Aorta (tissue), 5 donors: Measurements from ENCODE around the gene FARP2. TPM values are rescaled to one million over a fixed set of nuclear protein-coding genes. Genes with fewer than 3 reads are reported as not detected.

Source experiments
- ATAC-seq: fragments of 200-7000 bp; cut with Tn5 transposase; one replicate; pipeline ENCODE4 v1.9.1; 2022; ENCODE audit warnings: moderate library complexity; ENCODE audit not compliant: low FRiP score
- DNase-seq, 2 donors: peaks; one replicate each; pipeline ENCODE4 v3.0.0-alpha.2; 2020
- H3K27ac ChIP-seq, 2 donors: one replicate each; pipeline ENCODE4 v1.5.1; 2013; ENCODE audit warnings: low read length in 2 of 2, mild to moderate bottlenecking in 2 of 2, moderate library complexity in 2 of 2, control low read depth in 1 of 2, inconsistent platforms in 1 of 2, low read depth in 1 of 2
- H3K27me3 ChIP-seq, 2 donors: one replicate each; pipeline ENCODE4 v1.6.1; 2013; ENCODE audit warnings: control low read depth in 1 of 2, low read length in 1 of 2, mild to moderate bottlenecking in 1 of 2, moderate library complexity in 1 of 2; ENCODE audit not compliant: insufficient read depth in 2 of 2, control insufficient read depth in 1 of 2
- H3K36me3 ChIP-seq, 2 donors: one replicate each; pipeline ENCODE4 v1.6.1; 2013; ENCODE audit warnings: control low read depth in 1 of 2, low read length in 1 of 2, mild to moderate bottlenecking in 1 of 2; ENCODE audit not compliant: insufficient read depth in 2 of 2, control insufficient read depth in 1 of 2
- H3K4me1 ChIP-seq, 2 donors: one replicate each; pipeline ENCODE4 v1.6.1; 2013; ENCODE audit warnings: low read length in 2 of 2, control low read depth in 1 of 2, mild to moderate bottlenecking in 1 of 2, moderate library complexity in 1 of 2; ENCODE audit not compliant: insufficient read depth in 2 of 2, control insufficient read depth in 1 of 2
- H3K4me3 ChIP-seq, 2 donors: one replicate each; pipeline ENCODE4 v1.5.1; 2013; ENCODE audit warnings: low read length in 2 of 2, control low read depth in 1 of 2, mild to moderate bottlenecking in 1 of 2
- H3K9me3 ChIP-seq: one replicate; pipeline ENCODE4 v1.6.1; 2013; ENCODE audit warnings: mild to moderate bottlenecking, low read length; ENCODE audit not compliant: control insufficient read depth
- WGBS, 2 donors: extraction: QIAGEN DNeasy Blood & Tissue Kit; methylation state at CpG; one replicate each; pipeline ENCODE4 v1.1.7; 2013; 5-methylcytosine and 5-hydroxymethylcytosine counted together
- intact Hi-C, 2 donors: fragments of 100-400 bp; cut with DNase I; formaldehyde crosslinking; loops; one replicate each; pipeline versions ENCODE4 v1.14.2 to v1.15.0; 2022
- polyA plus RNA-seq, 2 donors: library from polyadenylated mRNA; stranded (reverse); fragments of 200-250 nt; gene quantifications; one replicate each; pipeline ENCODE4 v1.2.3, GENCODE V29; 2013
- total RNA-seq, 2 donors: library from RNA; stranded (reverse); fragmentation: NEBNext Ultra II Directional; extraction: Animal tissue kit (Norgen Biotek cat#: 25700); gene quantifications; one replicate each; pipeline ENCODE4 v1.2.1, GENCODE V29; 2021
- donor health status: healthy with polysubstance abuse.
- donor health status: Bipolar disorder and iron deficiency.
- donor health status: DM: no; HTN: no; CAD: no.
- donor health status: DM: no; HTN: no; CAD: no.
- donor health status: DM: yes; HTN: yes; CAD: no.

FARP2 gene
- total and polyA plus RNA-seq, 4 donors: 16.4 to 64.4 (median 48.7) TPM

- ATAC-seq: no peak
- DNase-seq: no peak
- Histone ChIP-seq H3K36me3 (no peaks in the 10 kb centered on the region), H3K4me1 (no peaks in the 10 kb centered on the region), H3K9me3 (no peaks in the 10 kb centered on the region), H3K27ac (no peak overlapping the region), H3K27me3 (no peaks in the 10 kb centered on the region), H3K4me3 (peak overlapping the region in 1 of 2 donors; percentile 83)
- 43 to 44% methylated on average over 19 of the region's 19 CpGs for WGBS, 2 donors
- intact Hi-C loops: loop anchor here in 1 of 2 donors (5.0 kb wide), 2 partner anchors 55 to 105 kb away; no protein-coding TSS in a partner anchor
Measured at GRCh38 chr2:241506793-241507429, 150.8 kb downstream of the FARP2 start.

- no peaks in the 10 kb centered on the region for H3K4me1 ChIP-seq
- no peaks in the 10 kb centered on the region for H3K36me3 ChIP-seq
- H3K27me3 ChIP-seq: no peaks in the 10 kb centered on the region
- ATAC-seq (peak; percentile 45), DNase-seq (peak in 1 of 2 donors; percentile 88)
- H3K4me3 ChIP-seq: peak overlapping the region; percentile 83 to 85
- no peak overlapping the region for H3K27ac ChIP-seq
- intact Hi-C loops: loop anchor here in 1 of 2 donors (5.0 kb wide), 2 partner anchors 55 to 105 kb away; no protein-coding TSS in a partner anchor
- H3K9me3 ChIP-seq: no peaks in the 10 kb centered on the region
- WGBS, 2 donors: 0 to 1% methylated on average over 50 to 67 of the region's 67 CpGs
Measured at GRCh38 chr2:241507430-241508239, 151.6 kb downstream of the FARP2 start.

GRCh38 chr2:241508240-241509154 lies 152.4 kb downstream of the FARP2 start, which contains the start of gene STK25:
Gene STK25, minus strand, starts transcription at chr2:241508584. Its CDS starts 549 bp downstream, at chr2:241508035.
- Histone ChIP-seq H3K27ac (no peak within 1 kb of the TSS), H3K9me3 (no peaks in the 10 kb centered on the region), H3K4me1 (no peaks in the 10 kb centered on the region)

GRCh38 chr2:241509155-241509784 lies 153.2 kb downstream of the FARP2 start:
- peak overlapping the region in 1 of 2 donors; percentile 12 for H3K4me3 ChIP-seq
- intact Hi-C loops: loop anchor here in 1 of 2 donors (5.0 kb wide), 2 partner anchors 53 to 103 kb away; no protein-coding TSS in a partner anchor
- no peaks in the 10 kb centered on the region for H3K36me3 ChIP-seq
- no peaks in the 10 kb centered on the region for H3K27me3 ChIP-seq
- WGBS, 2 donors: 22% methylated on average over 24 of the region's 24 CpGs
- H3K27ac ChIP-seq: no peak overlapping the region
- ATAC-seq (peak; percentile 1), DNase-seq (no peak)
- H3K9me3 ChIP-seq: no peaks in the 10 kb centered on the region
- H3K4me1 ChIP-seq: no peaks in the 10 kb centered on the region

More at GRCh38 chr2:241508240-241509154, 152.4 kb downstream of the FARP2 start, which contains the start of gene STK25:
- DNase-seq: peak; percentile 99
- Histone ChIP-seq H3K27me3 (no peaks in the 10 kb centered on the region), H3K36me3 (no peaks in the 10 kb centered on the region), H3K4me3 (peak within 1 kb of the TSS; percentile 83 to 85)
- intact Hi-C loops: loop anchor here in 1 of 2 donors (5.0 kb wide), 2 partner anchors 54 to 104 kb away; no protein-coding TSS in a partner anchor
- peak; percentile 97 for ATAC-seq
- 1% methylated on average over 72 to 122 of the region's 122 CpGs for WGBS, 2 donors

GRCh38 chr2:241511091-241511741 lies 155.1 kb downstream of the FARP2 start:
- WGBS, 2 donors: 95 to 97% methylated on average over 6 of the region's 6 CpGs
- DNase-seq (peak in 1 of 2 donors; percentile 33), ATAC-seq (no peak)
- H3K27me3 ChIP-seq: no peaks in the 10 kb centered on the region
- no peak overlapping the region for H3K27ac ChIP-seq
- no peak overlapping the region for H3K4me3 ChIP-seq
- no peaks in the 10 kb centered on the region for H3K36me3 ChIP-seq
- no peaks in the 10 kb centered on the region for H3K4me1 ChIP-seq
- intact Hi-C loops: no loop called here
- no peaks in the 10 kb centered on the region for H3K9me3 ChIP-seq

GRCh38 chr2:241514553-241514952 lies 158.5 kb downstream of the FARP2 start:
- ATAC-seq (no peak), DNase-seq (no peak)
- Histone ChIP-seq H3K36me3 (no peaks in the 10 kb centered on the region), H3K4me3 (no peak overlapping the region), H3K9me3 (no peaks in the 10 kb centered on the region), H3K27ac (no peak overlapping the region), H3K27me3 (no peaks in the 10 kb centered on the region), H3K4me1 (no peaks in the 10 kb centered on the region)
- WGBS, 2 donors: 65% methylated on average over 5 of the region's 5 CpGs
- intact Hi-C loops: no loop called here

- Histone ChIP-seq H3K4me1 (no peaks in the 10 kb centered on the region), H3K36me3 (no peaks in the 10 kb centered on the region), H3K4me3 (no peak overlapping the region), H3K27me3 (no peaks in the 10 kb centered on the region), H3K27ac (no peak overlapping the region), H3K9me3 (no peaks in the 10 kb centered on the region)
- 35 to 44% methylated on average over 10 of the region's 10 CpGs for WGBS, 2 donors
- intact Hi-C loops: no loop called here
- ATAC-seq: no peak
- DNase-seq: no peak
Measured at GRCh38 chr2:241514986-241515737, 159.1 kb downstream of the FARP2 start.
